IMR-90 (cell line): ENCODE measurements around the gene TEAD2.

ENCODE experiments used
- BHLHE40 ChIP-seq: fragments of 150-350 bp; IDR thresholded peaks from 2 replicates; pipeline ENCODE4 v1.6.1; 2016; ENCODE audit warnings: mild to moderate bottlenecking, low read depth, low read length
- CEBPB ChIP-seq: IDR thresholded peaks from 2 replicates; pipeline ENCODE4 v1.6.1; 2012; ENCODE audit warnings: low read depth, low read length, improper control_type of control experiment
- CHD1 ChIP-seq: IDR thresholded peaks from 2 replicates; pipeline ENCODE4 v1.6.1; 2012; ENCODE audit warnings: low read depth, low read length, improper control_type of control experiment
- CTCF ChIP-seq: conservative IDR thresholded peaks from 2 replicates; pipeline ENCODE4 v1.5.1; 2012; ENCODE audit warnings: mild to moderate bottlenecking, low read depth, low read length, improper control_type of control experiment
- FOS ChIP-seq: fragments of 150-350 bp; IDR thresholded peaks from 2 replicates; pipeline ENCODE4 v1.6.1; 2016; ENCODE audit warnings: low read depth, low read length
- MAZ ChIP-seq: IDR thresholded peaks from 2 replicates; pipeline ENCODE4 v1.6.1; 2012; ENCODE audit warnings: low read depth, mild to moderate bottlenecking, low read length, improper control_type of control experiment, moderate library complexity, borderline replicate concordance
- MXI1 ChIP-seq: IDR thresholded peaks from 2 replicates; pipeline ENCODE4 v1.6.1; 2012; ENCODE audit warnings: low read depth, mild to moderate bottlenecking, low read length, moderate library complexity, borderline replicate concordance
- NFE2L2 ChIP-seq: fragments of 150-350 bp; IDR thresholded peaks from 2 replicates; pipeline ENCODE4 v1.6.1; 2016; ENCODE audit warnings: low read depth, mild to moderate bottlenecking, low read length
- POLR2A ChIP-seq: IDR thresholded peaks from 2 replicates; pipeline ENCODE4 v1.6.1; 2012; ENCODE audit warnings: mild to moderate bottlenecking, low read depth, low read length
- RAD21 ChIP-seq: IDR thresholded peaks from 2 replicates; pipeline ENCODE4 v1.6.1; 2012; ENCODE audit warnings: low read length, improper control_type of control experiment
- RCOR1 ChIP-seq: IDR thresholded peaks from 2 replicates; pipeline ENCODE4 v1.6.1; 2012; ENCODE audit warnings: mild to moderate bottlenecking, low read length, improper control_type of control experiment; ENCODE audit not compliant: insufficient replicate concordance
- RFX5 ChIP-seq: IDR thresholded peaks from 2 replicates; pipeline ENCODE4 v1.8.0; 2012; ENCODE audit warnings: low read depth, mild to moderate bottlenecking, low read length, moderate library complexity

GRCh38 chr19:49297403-49297802, 64.8 kb downstream of the TEAD2 start:
- TF ChIP-seq POLR2A (no peak), CTCF (no peak), RFX5 (no peak), FOS (no peak), NFE2L2 (no peak), CHD1 (no peak), MXI1 (no peak), BHLHE40 (no peak), RCOR1 (no peak), RAD21 (no peak), MAZ (no peak), CEBPB (no peak)
